Measurements from ENCODE around the gene TEKT1. TPM values are rescaled to one million over a fixed set of nuclear protein-coding genes. Genes with fewer than 3 reads are reported as not detected.
A peak's percentile ranks its signal among the peaks of the same experiment; 100 is the strongest.
"Not testable (repeated sequence)": the region's sequence is repeated elsewhere in the genome, so short reads cannot be mapped to it uniquely, and the experiment has no call there.

Gene TEKT1
- total RNA-seq, 6 experiments from 2014 or later, result not detected

DNA sequence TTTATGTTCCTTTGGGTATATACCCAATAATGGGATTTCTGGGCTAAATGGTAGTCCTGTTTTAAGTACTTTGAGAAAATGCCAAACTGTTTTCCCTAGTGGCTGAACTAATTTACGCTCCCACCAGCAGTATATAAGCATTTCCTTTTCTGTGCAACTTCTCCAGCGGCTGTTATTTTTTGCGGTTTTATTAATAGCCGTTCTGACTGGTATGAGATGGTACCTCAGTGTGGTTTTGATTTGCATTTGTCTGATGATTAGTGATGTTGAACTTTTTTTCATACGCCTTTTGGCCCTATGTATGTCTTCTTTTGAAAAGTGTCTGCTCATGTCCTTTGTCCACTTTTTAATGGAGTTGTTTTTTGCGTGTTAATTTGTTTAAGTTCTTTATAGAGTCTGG, 25.8 kb upstream of the TEKT1 start:
- DNase-seq (no peak), ATAC-seq (no peak)
- H3K9me3 ChIP-seq, result no peaks in the 10 kb centered on the region
- peak overlapping the region in 2 of 3 donors; percentile 43 to 45 for H3K27ac ChIP-seq
- intact Hi-C loops (cut with DNase I), result no loop called here
- H3K4me3 ChIP-seq, result no peak overlapping the region
- H3K27me3 ChIP-seq, result no peaks in the 10 kb centered on the region
- H3K36me3 ChIP-seq, result no peaks in the 10 kb centered on the region
- TF ChIP-seq POLR2A (IDR thresholded peaks at IDR 0.05), result no peak
- TF ChIP-seq, protein P1, sequence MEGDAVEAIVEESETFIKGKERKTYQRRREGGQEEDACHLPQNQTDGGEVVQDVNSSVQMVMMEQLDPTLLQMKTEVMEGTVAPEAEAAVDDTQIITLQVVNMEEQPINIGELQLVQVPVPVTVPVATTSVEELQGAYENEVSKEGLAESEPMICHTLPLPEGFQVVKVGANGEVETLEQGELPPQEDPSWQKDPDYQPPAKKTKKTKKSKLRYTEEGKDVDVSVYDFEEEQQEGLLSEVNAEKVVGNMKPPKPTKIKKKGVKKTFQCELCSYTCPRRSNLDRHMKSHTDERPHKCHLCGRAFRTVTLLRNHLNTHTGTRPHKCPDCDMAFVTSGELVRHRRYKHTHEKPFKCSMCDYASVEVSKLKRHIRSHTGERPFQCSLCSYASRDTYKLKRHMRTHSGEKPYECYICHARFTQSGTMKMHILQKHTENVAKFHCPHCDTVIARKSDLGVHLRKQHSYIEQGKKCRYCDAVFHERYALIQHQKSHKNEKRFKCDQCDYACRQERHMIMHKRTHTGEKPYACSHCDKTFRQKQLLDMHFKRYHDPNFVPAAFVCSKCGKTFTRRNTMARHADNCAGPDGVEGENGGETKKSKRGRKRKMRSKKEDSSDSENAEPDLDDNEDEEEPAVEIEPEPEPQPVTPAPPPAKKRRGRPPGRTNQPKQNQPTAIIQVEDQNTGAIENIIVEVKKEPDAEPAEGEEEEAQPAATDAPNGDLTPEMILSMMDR (IDR thresholded peaks at IDR 0.05), result no peak
- WGBS (ENCODE audit: insufficient coverage, low coverage, low lambda C conversion rate, missing lambda C conversion rate), result 66% methylated on average over 6 of the region's 6 CpGs
- H3K4me1 ChIP-seq, result peaks cover 0 to 16% (median 3%) of the 10 kb centered on the region in 4 donors

DNA sequence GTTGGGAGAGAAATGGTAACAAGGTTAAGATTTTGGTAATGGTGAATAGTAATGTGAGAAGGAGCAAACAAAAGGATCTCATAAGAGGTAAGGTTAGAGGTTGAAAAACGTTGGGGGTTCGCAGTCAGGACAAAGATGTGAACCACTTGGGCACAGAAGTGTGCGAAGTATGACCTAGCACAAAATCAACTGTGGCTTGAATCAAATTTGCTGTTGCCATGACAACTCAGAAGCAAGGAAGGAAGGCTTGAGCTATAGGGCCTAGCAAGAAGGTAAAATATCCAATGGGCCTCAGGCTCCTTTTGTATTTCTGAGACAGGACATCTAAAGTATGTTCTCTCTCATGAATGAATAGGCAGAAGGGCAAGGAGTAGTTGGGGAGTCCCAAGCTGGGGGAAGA, 24.5 kb upstream of the TEKT1 start:
- peak overlapping the region in 1 of 3 donors; percentile 7 for H3K27ac ChIP-seq
- no peak for TF ChIP-seq POLR2A (IDR thresholded peaks at IDR 0.05)
- TF ChIP-seq, protein P1 (IDR thresholded peaks at IDR 0.05), result no peak
- H3K4me1 ChIP-seq, result peaks cover 0 to 16% (median 3%) of the 10 kb centered on the region in 4 donors
- H3K4me3 ChIP-seq, result peak overlapping the region in 1 of 3 donors; percentile 67
- no peaks in the 10 kb centered on the region for H3K9me3 ChIP-seq
- WGBS (ENCODE audit: insufficient coverage, low coverage, low lambda C conversion rate, missing lambda C conversion rate), result 69% methylated on average over 2 of the region's 3 CpGs
- no peak for DNase-seq
- H3K36me3 ChIP-seq, result no peaks in the 10 kb centered on the region
- ATAC-seq, result no peak
- H3K27me3 ChIP-seq, result no peaks in the 10 kb centered on the region
- intact Hi-C loops (cut with DNase I), result no loop called here

DNA sequence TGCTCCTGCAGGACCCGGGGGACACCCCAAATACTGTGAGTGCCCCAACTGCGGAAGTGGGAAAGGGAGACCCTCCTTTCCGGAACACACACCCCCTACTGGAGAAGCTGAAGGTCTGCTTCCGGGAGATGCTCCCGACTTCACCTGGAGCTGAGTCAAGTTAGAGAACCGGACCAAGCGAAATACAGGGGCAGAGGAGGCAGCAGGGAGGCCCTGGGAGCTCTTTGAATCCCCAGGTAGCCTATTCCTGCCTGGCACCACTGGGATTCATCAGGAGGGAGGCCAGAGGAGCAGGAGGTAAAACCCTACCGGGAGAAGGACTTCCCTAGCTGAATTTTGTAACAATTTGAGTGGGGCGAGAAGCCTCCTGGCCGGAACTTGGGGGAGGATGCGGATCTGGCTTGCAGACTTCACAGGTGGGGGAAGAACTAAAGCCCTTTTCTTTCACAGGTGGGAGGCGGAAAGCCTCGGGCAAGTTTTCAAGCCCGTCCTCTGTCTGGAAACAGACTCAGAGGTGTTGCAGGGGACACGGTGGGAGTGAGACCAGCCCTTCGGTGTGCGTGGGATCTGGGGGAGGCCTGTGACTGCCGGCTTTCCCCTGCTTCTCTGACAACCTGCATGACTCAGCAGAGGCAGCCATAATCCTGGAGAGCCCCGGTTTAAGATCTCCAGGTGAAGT, 22.4 kb upstream of the TEKT1 start:
- DNase-seq (peak in 2 of 3 donors; percentile 22 to 59), ATAC-seq (peak; percentile 80 to 82 (median 82))

GRCh38 chr17:6848545-6849179, 17.1 kb upstream of the TEKT1 start:
- intact Hi-C loops (cut with DNase I); H3K9me3 ChIP-seq; H3K27ac ChIP-seq; H3K36me3 ChIP-seq; ATAC-seq; H3K4me3 ChIP-seq; H3K27me3 ChIP-seq; H3K4me1 ChIP-seq; DNase-seq: not testable (repeated sequence)
- WGBS (ENCODE audit: insufficient coverage, low coverage, low lambda C conversion rate, missing lambda C conversion rate), result no CpG with 5 or more reads among the region's 7 CpGs

More for the DNA sequence above, 22.4 kb upstream of the TEKT1 start:
- peaks cover 0 to 16% (median 3%) of the 10 kb centered on the region in 4 donors for H3K4me1 ChIP-seq
- H3K27ac ChIP-seq, result peak overlapping the region; percentile 52 to 70 (median 69)
- 31% methylated on average over 16 of the region's 19 CpGs for WGBS (ENCODE audit: insufficient coverage, low coverage, low lambda C conversion rate, missing lambda C conversion rate)
- TF ChIP-seq, protein P1 (IDR thresholded peaks at IDR 0.05), result peak; percentile 36 to 52 (median 45)
- TF ChIP-seq POLR2A (IDR thresholded peaks at IDR 0.05), result peak; percentile 57
- no peaks in the 10 kb centered on the region for H3K9me3 ChIP-seq
- peak overlapping the region; percentile 37 to 67 (median 56) for H3K4me3 ChIP-seq
- H3K27me3 ChIP-seq, result no peaks in the 10 kb centered on the region
- intact Hi-C loops (cut with DNase I), result no loop called here
- H3K36me3 ChIP-seq, result no peaks in the 10 kb centered on the region

DNA sequence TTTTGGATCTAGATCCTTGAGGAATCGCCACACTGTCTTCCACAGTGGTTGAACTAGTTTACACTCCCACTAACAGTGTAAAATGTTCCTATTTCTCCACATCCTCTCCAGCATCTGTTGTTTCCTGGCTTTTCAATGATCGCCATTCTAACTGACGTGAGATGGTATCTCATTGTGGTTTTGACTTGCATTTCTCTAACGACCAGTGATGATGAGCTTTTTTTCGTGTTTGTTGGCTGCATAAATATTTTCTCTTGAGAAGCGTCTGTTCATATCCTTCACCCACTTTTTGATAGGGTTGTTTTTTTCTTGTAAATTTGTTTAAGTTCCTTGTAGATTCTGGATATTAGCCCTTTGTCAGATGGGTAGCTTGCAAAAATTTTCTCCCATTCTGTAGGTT, 14.6 kb upstream of the TEKT1 start:
- ATAC-seq; H3K36me3 ChIP-seq; intact Hi-C loops (cut with DNase I); H3K9me3 ChIP-seq; DNase-seq; H3K4me1 ChIP-seq; H3K4me3 ChIP-seq; H3K27ac ChIP-seq; H3K27me3 ChIP-seq: not testable (repeated sequence)
- 69% methylated on average over 6 of the region's 6 CpGs for WGBS (ENCODE audit: insufficient coverage, low coverage, low lambda C conversion rate, missing lambda C conversion rate)

GRCh38 chr17:6844406-6844805, 12.9 kb upstream of the TEKT1 start:
- not testable (repeated sequence) for ATAC-seq, DNase-seq, H3K9me3 ChIP-seq, H3K27ac ChIP-seq, H3K27me3 ChIP-seq, H3K4me3 ChIP-seq, H3K36me3 ChIP-seq, H3K4me1 ChIP-seq
- intact Hi-C loops (cut with DNase I), result loop anchor here in 1 of 2 donors (5.0 kb wide), 1 partner anchor 163 kb away; no protein-coding TSS in a partner anchor
- 75% methylated on average over 3 of the region's 4 CpGs for WGBS (ENCODE audit: insufficient coverage, low coverage, low lambda C conversion rate, missing lambda C conversion rate)
